ENCODE data around the gene SMOC1.

Gene SMOC1, protein sequence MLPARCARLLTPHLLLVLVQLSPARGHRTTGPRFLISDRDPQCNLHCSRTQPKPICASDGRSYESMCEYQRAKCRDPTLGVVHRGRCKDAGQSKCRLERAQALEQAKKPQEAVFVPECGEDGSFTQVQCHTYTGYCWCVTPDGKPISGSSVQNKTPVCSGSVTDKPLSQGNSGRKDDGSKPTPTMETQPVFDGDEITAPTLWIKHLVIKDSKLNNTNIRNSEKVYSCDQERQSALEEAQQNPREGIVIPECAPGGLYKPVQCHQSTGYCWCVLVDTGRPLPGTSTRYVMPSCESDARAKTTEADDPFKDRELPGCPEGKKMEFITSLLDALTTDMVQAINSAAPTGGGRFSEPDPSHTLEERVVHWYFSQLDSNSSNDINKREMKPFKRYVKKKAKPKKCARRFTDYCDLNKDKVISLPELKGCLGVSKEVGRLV

DNA sequence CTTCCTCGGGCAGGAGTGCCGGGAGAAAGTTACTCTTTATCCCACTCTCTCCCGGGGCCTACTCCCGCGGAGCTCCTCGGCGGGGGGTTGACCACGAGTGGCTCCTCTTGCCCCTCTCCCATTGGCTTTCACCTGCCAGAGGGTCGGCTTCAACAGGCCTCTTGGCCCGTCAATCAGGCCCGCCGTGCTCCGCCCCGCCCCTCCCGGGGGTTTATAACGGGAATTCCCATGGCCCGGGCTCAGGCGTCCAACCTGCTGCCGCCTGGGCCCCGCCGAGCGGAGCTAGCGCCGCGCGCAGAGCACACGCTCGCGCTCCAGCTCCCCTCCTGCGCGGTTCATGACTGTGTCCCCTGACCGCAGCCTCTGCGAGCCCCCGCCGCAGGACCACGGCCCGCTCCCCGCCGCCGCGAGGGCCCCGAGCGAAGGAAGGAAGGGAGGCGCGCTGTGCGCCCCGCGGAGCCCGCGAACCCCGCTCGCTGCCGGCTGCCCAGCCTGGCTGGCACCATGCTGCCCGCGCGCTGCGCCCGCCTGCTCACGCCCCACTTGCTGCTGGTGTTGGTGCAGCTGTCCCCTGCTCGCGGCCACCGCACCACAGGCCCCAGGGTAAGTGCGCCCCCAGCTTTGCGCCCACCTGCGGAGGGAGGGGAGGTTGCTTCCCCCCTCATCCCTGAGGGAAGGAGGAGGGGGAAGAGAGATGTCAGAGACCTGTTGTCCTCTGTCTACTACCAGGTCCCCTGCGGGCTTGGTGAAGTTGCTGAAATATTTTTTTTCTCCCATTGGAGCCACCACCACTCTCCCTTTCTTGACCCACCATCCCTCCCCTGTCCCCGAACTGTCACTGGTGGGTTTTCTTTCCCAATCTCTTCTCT is at the start of gene SMOC1:
SMOC1 (plus strand) TSS at position 242 of the 869 bp plus-strand sequence; CDS start at position 505, 263 bp downstream.
- no peak for DNase-seq

- DNase-seq, result no peak
These were observed 40.3 kb upstream of the SMOC1 start for GRCh38 chr14:69838881-69839416.

GRCh38 chr14:69839661-69840060 is 39.6 kb upstream of the SMOC1 start:
- no peak for DNase-seq

GRCh38 chr14:69841656-69842055 is 37.6 kb upstream of the SMOC1 start:
- no peak for DNase-seq

DNA sequence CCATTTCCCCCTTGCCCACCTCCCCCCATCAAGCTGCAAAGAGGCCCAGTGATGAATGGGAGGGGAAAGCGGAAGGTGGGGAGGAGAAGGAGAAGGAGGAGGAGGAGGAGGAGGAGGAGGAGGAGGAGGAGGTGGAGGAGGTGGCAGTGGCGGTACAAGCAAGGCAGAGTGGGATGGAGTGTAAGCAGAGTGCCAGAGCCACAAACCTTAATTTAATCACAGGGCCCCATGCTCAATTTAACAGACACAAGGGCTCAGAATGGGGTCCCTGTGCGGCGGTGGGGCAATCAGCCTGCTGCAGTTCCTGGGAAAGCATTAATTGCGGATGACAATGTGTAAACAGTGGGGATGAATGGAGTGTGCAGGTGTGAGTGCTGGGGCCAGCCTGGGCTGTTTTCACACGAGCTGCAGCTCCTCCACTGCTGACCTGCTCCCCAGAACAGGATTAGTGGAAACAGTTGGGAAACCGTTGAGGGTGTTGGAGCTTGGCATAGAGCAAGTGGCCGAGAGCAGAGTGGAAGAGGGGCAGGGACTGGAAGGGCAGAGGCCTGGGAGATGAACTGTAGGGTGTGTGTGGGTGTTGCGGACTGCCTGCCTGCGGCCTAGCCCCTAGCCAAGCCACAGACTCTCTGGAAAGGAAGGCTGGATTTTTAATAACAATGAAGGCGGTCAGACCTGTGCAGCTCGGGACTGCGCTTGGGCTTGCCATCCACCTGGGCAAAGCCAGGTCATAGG is 36.4 kb upstream of the SMOC1 start:
- no peak for DNase-seq

GRCh38 chr14:69844171-69844570 is 35.0 kb upstream of the SMOC1 start:
- DNase-seq, result no peak

DNA sequence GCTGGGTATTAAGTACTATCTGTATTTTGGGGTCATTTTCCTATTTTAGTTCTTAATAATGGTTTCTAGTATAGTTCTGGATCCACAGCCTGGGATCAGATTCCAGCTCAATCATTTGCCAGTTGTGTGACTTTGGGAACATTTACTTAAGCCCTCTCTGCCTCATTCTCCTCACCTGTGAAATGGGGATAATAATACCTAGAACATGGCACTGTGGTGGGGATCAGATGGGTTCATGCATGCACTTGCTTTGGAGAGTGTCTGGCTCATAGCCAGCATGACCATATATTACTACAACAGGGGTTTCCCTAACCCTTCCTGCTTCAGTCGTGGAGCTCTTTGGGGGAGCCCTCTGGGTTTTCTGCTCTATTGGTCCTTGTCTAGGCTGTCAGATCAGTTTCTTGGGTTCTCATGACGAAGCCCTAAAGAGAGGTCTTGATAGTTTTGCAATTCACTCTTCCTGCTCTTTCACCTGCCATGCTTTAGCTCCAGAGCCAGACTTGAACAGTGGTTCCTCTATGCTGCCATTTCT is 34.1 kb upstream of the SMOC1 start:
- no peak for DNase-seq

- no peak for DNase-seq
These were observed 33.4 kb upstream of the SMOC1 start for GRCh38 chr14:69845787-69846186.

DNA sequence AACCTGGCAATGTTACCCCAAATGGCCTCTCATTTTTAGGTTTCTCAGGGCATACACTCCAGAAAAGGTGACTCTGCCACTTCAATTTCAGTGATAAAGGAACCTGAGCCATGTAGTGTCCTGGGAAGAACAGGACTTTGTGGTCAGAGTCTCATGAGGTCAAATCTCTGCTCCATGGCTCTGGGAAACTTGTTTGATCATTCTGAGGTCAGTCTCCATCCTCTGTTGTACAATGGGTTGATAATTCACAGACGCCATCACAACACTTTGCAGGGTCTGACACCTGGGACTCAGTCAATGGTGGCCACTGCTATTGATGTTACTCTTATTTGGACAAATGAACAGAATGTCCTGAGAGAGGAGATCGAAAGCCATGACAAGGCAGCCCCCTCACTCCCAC is 31.1 kb upstream of the SMOC1 start:
- no peak for DNase-seq

DNA sequence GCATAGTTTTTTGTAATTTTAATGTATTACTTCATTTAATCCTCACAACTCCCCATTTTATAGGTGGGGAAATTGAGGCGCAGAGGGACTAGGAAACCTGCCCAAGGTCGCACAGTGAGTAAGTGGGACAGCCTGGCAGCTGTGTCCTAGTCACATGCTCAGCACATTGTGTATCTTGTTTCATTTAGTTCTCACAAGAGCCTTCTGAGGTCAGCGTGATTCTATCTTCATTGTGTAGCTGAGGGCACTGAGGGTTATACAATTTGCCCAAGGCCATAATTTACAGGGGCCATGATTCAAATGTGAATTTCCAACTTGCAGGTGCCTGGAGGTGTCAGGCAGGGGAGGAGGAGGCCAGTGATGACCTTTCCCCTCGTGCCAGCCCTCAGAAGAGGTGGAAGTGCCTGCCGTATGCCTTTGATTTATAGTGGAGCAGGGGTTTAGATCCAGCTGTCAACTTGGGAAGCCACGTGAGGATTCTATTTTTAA is 30.3 kb upstream of the SMOC1 start:
- DNase-seq, result no peak

- no peak for DNase-seq
These were observed 29.0 kb upstream of the SMOC1 start for GRCh38 chr14:69850086-69850735.

GRCh38 chr14:69850736-69851112 is 28.5 kb upstream of the SMOC1 start:
- no peak for DNase-seq

- DNase-seq, result no peak
These were observed 26.5 kb upstream of the SMOC1 start for GRCh38 chr14:69852531-69853321.

- DNase-seq, result no peak
These were observed 25.4 kb upstream of the SMOC1 start for GRCh38 chr14:69853774-69854173.

DNA sequence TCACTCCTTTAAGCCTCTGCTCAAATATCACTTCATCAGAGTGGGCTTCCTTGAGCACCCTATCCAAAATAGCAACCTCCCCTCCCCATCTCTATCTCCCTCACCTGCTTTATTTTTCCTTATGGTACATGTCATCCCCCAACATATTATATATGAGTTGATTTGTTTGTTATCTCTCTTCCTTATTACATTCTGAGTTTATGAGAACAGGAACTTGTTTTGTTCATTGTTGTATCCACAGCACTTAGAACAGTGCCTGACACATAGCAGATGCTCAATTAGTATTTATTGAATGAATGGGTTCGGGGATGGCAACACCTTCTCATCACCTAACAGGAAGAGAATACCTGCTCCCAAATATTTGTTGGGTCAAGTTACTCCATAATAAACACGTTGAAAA is 24.6 kb upstream of the SMOC1 start:
- DNase-seq, result no peak

GRCh38 chr14:69855180-69855832 is 23.9 kb upstream of the SMOC1 start:
- no peak for DNase-seq

DNA sequence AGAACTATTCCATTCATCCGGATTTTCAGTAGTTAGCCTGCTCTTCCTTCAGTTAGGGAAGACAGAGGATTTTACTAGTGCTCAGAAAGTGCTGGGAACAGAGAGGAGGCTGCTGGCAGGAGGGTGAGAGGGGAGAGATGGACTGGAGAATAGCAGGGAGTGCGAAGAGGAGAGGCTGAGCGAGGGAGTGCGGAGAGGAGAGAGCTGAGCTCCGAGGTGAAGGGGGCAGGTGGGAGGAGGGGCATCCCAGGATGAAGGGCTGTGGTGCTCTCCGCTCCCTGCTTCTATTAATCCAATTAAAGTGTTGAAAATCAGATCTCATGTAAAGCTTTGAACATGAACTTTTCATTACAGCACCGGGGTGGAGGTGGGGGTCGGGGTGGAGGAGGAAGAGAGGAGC is 20.4 kb upstream of the SMOC1 start:
- no peak for DNase-seq

DNA sequence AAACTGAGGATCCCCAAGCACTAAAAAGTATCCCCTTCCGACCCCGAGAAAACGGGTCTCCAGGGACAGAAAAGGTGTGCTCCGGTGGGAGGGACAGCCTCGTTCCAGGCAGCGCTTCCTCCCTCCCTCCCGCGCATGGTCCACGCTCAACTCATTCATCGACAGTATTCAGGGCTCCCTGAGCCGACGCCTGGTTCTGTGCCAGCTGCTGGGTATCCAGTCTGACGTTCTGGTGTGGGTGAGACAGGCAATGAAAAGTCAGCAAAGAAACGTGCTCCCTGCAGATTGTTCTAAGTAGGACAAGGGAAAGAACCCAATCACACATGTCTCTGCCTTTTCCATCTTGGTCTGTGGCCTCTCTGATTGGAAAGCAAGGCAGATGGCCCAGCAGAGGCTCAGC is 19.6 kb upstream of the SMOC1 start:
- no peak for DNase-seq

DNA sequence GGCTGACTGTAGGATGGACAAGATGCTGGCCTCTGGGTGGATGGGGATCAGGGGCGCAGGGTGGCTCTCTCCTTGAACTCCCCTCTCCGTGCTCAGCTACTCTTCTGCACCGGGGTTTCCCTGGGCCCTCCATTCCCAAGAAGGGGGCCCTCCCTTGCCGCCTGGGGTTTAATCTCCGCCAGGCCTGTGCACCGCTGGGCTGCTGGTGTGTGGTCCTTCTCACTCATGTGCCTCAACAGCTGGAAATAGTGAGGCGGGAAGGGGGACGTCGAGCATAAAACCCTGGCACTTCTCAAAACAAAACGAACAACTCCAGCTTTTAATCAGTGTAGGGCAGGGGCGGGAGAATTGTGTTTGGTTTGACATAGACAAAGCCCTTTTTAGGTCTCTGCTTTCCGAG is 19.0 kb upstream of the SMOC1 start:
- no peak for DNase-seq

GRCh38 chr14:69861025-69861569 is 18.1 kb upstream of the SMOC1 start:
- no peak for DNase-seq

Measured in activated effector memory CD4-positive, alpha-beta T cell treated with Interleukin-2 at 50 U/mL for 16 hours (primary cell).